ENCODE measurements around the gene OPHN1.

DNA sequence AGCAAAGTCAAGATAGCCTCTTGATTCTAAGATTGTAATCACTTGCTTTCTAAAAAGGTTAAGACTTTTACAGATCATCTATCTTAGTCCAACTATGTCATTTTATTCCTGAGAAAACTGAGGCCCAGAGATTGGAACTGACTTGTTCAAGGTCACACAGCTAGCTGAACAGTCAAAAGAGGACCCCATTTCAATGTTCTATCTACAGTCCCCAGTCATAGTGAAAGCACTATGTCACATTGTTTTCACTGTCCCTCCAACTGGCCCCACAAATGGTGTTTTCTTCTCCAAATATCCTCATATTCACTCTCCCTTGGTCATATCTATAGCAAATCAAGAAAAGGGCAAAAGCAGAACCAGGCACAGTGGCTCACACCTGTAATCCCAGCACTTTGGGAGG is 145.2 kb downstream of the OPHN1 start:
- TF ChIP-seq CTCF (IDR thresholded peaks at IDR 0.05), result no peak
- no peak for TF ChIP-seq POLR2AphosphoS5 (IDR thresholded peaks at IDR 0.05)
